Keratinocyte (primary cell): ENCODE results near the gene TEX13B. TPM values are rescaled to one million over a fixed set of nuclear protein-coding genes. Genes with fewer than 3 reads are reported as not detected.

ENCODE experiments used
- DNase-seq: peaks from one replicate; pipeline ENCODE4 v3.0.0-alpha.2; 2011; ENCODE audit warnings: low read depth, missing footprints, low spot score
- FAIRE-seq: peaks from 2 replicates; lab custom pipeline; 2011; peaks lifted over from hg19 to GRCh38; lab: Jason Lieb, UNC
- H2AFZ ChIP-seq: 2 replicates; pipeline ENCODE4 v1.6.0; 2012; ENCODE audit warnings: low read length, control low read depth, inconsistent platforms; ENCODE audit not compliant: control insufficient read depth
- H3K27ac ChIP-seq: 2 replicates; pipeline ENCODE4 v1.5.1; 2011; ENCODE audit warnings: low read length; ENCODE audit not compliant: control insufficient read depth, insufficient read depth
- H3K27me3 ChIP-seq: 3 replicates; pipeline ENCODE4 v1.6.0; 2011; ENCODE audit warnings: low read length; ENCODE audit not compliant: control insufficient read depth, insufficient read depth; ENCODE audit errors: extremely low read depth
- H3K36me3 ChIP-seq, 2 experiments: 2 replicates in 1 of 2; 3 replicates in 1 of 2; pipeline ENCODE4 v1.5.1; 2011; ENCODE audit warnings: low read length in 2 of 2, mild to moderate bottlenecking in 1 of 2; ENCODE audit not compliant: control insufficient read depth in 2 of 2, insufficient read depth in 2 of 2; ENCODE audit errors: extremely low read depth in 1 of 2
- H3K4me1 ChIP-seq: 3 replicates; pipeline ENCODE4 v1.5.1; 2011; ENCODE audit warnings: low read length; ENCODE audit not compliant: control insufficient read depth, insufficient read depth; ENCODE audit errors: extremely low read depth
- H3K4me2 ChIP-seq: 3 replicates; pipeline ENCODE4 v1.6.0; 2011; ENCODE audit warnings: low read depth, low read length; ENCODE audit not compliant: control insufficient read depth, insufficient read depth; ENCODE audit errors: extremely low read depth
- H3K4me3 ChIP-seq, 3 experiments: fragments of 200-600 bp in 1 of 3; sonication (generic) in 1 of 3; 2 replicates in 2 of 3; 3 replicates in 1 of 3; pipeline ENCODE4 v1.5.1; 2011 to 2016; ENCODE audit warnings: low read length in 3 of 3, mild to moderate bottlenecking in 3 of 3, control low read depth in 2 of 3, inconsistent platforms in 1 of 3, low read depth in 1 of 3, mixed read lengths in 1 of 3, mixed run types in 1 of 3, moderate library complexity in 1 of 3; ENCODE audit not compliant: control insufficient read depth in 2 of 3, insufficient read depth in 2 of 3; ENCODE audit errors: extremely low read depth in 1 of 3
- H3K79me2 ChIP-seq: 2 replicates; pipeline ENCODE4 v1.6.0; 2012; ENCODE audit warnings: low read length; ENCODE audit not compliant: control insufficient read depth, insufficient read depth
- H3K9ac ChIP-seq: 3 replicates; pipeline ENCODE4 v1.6.0; 2011; ENCODE audit warnings: low read length; ENCODE audit not compliant: control insufficient read depth, insufficient read depth; ENCODE audit errors: extremely low read depth
- H3K9me1 ChIP-seq: 3 replicates; pipeline ENCODE4 v1.6.0; 2011; ENCODE audit warnings: low read length; ENCODE audit not compliant: control insufficient read depth, insufficient read depth; ENCODE audit errors: extremely low read depth
- H3K9me3 ChIP-seq: 2 replicates; pipeline ENCODE4 v1.5.1; 2012; ENCODE audit warnings: low read depth, low read length; ENCODE audit not compliant: control insufficient read depth
- H4K20me1 ChIP-seq: 3 replicates; pipeline ENCODE4 v1.6.0; 2011; ENCODE audit warnings: low read length; ENCODE audit not compliant: control insufficient read depth, insufficient read depth; ENCODE audit errors: extremely low read depth
- CTCF ChIP-seq, 3 experiments: IDR thresholded peaks in 1 of 3; conservative IDR thresholded peaks in 1 of 3; optimal IDR thresholded peaks in 1 of 3; 2 replicates in 2 of 3; 3 replicates in 1 of 3; pipeline versions ENCODE3 to v1.5.1; 2011; ENCODE audit warnings: low read length in 3 of 3, mild to moderate bottlenecking in 3 of 3, moderate library complexity in 2 of 3, control low read depth in 1 of 3, inconsistent platforms in 1 of 3; ENCODE audit not compliant: insufficient read depth in 2 of 3; ENCODE audit errors: extremely low read depth in 1 of 3
- EZH2 ChIP-seq: IDR thresholded peaks from one replicate; pipeline ENCODE4 v1.6.1; 2012; ENCODE audit warnings: inconsistent platforms, mild to moderate bottlenecking, low read length, moderate library complexity
- dilution Hi-C: fragments of 300-500 bp; cut with MboI; formaldehyde crosslinking; loops from one replicate; pipeline ENCODE4 v1.7.0; 2020; ENCODE audit warnings: low sequenced_read_pairs; ENCODE audit not compliant: extremely low pct_ligation_motif_present
- polyA plus RNA-seq, 5 experiments: library from polyadenylated mRNA; depleted of rRNA in 3 of 5; stranded (reverse) in 3 of 5; stranded (forward) in 1 of 5; unstranded in 1 of 5; fragments of >200 nt; gene quantifications; 1 replicate in 1 of 5; 2 replicates in 3 of 5; 3 replicates in 1 of 5; pipeline versions ENCODE4 v1.2.1 to v1.2.3, GENCODE V29; 2011 to 2012; ENCODE audit warnings: missing spikeins in 2 of 5, low read depth in 1 of 5, low replicate concordance in 1 of 5

The TEX13B gene
- polyA plus RNA-seq, 1 donor (not counting 4 experiments of a cell fraction or from before 2014, with no cell fraction given): not detected

- DNase-seq: peak; percentile 23
- peak; percentile 69 for FAIRE-seq
- no peak overlapping the region for H3K27ac ChIP-seq
- peak overlapping the region; percentile 19 for H3K4me2 ChIP-seq
- peaks cover 7% of the 10 kb centered on the region for H3K4me1 ChIP-seq
- H3K9me3 ChIP-seq: peaks cover 16% of the 10 kb centered on the region
- no peak overlapping the region for H3K9ac ChIP-seq
- TF ChIP-seq EZH2 (no peak), CTCF (optimal IDR thresholded peaks at IDR 0.05 in 1 of 3, IDR thresholded peaks at IDR 0.05 in 1 of 3, conservative IDR thresholded peaks at IDR 0.05 in 1 of 3; ENCODE audit: extremely low read depth in 1 of 3, insufficient read depth in 2 of 3, low read length in 3 of 3) (no peak)
- no peak overlapping the region for H2AFZ ChIP-seq
- no peaks in the 10 kb centered on the region for H4K20me1 ChIP-seq
- no peaks in the 10 kb centered on the region for H3K79me2 ChIP-seq
- H3K27me3 ChIP-seq: peaks cover 3% of the 10 kb centered on the region
- H3K36me3 ChIP-seq: no peaks in the 10 kb centered on the region
- no peak overlapping the region for H3K4me3 ChIP-seq
- no peaks in the 10 kb centered on the region for H3K9me1 ChIP-seq
- dilution Hi-C loops: no loop called here
Measured at GRCh38 chrX:108000751-108001150, 18.6 kb upstream of the TEX13B start.

- Histone ChIP-seq H3K4me1 (peaks cover 4% of the 10 kb centered on the region), H3K9ac (no peak overlapping the region), H4K20me1 (no peaks in the 10 kb centered on the region), H3K27ac (no peak overlapping the region), H2AFZ (no peak overlapping the region), H3K4me3 (no peak overlapping the region), H3K4me2 (no peak overlapping the region), H3K9me3 (peaks cover 13% of the 10 kb centered on the region), H3K79me2 (no peaks in the 10 kb centered on the region), H3K9me1 (no peaks in the 10 kb centered on the region), H3K27me3 (peaks cover 3% of the 10 kb centered on the region), H3K36me3 (no peaks in the 10 kb centered on the region)
- FAIRE-seq (no peak), DNase-seq (no peak)
- dilution Hi-C loops: no loop called here
- TF ChIP-seq CTCF (optimal IDR thresholded peaks at IDR 0.05 in 1 of 3, IDR thresholded peaks at IDR 0.05 in 1 of 3, conservative IDR thresholded peaks at IDR 0.05 in 1 of 3; ENCODE audit: extremely low read depth in 1 of 3, insufficient read depth in 2 of 3, low read length in 3 of 3): no peak
- TF ChIP-seq EZH2: no peak
Measured at GRCh38 chrX:107996124-107996523, 14.0 kb upstream of the TEX13B start.
